Tibial artery (tissue), 4 donors: Measurements from ENCODE around the gene NSD1.

Experiments used
- DNase-seq, 2 donors: peaks; one replicate each; pipeline ENCODE4 v3.0.0-alpha.2; 2019
- H3K27ac ChIP-seq, 2 donors: fragments of 200-600 bp; sonication (generic) in 1 of 2; 1 replicate in 1 of 2; 2 replicates in 1 of 2; pipeline ENCODE4 v1.5.1; 2018 to 2019; ENCODE audit warnings: mild to moderate bottlenecking in 1 of 2
- H3K27me3 ChIP-seq, 2 donors: fragments of 200-600 bp; sonication (generic) in 1 of 2; one replicate each; pipeline versions ENCODE4 v1.5.1 to v1.6.0; 2016 to 2019
- H3K36me3 ChIP-seq, 3 donors: fragments of 200-600 bp; sonication (generic) in 2 of 3; one replicate each; pipeline ENCODE4 v1.5.1; 2016 to 2019; ENCODE audit warnings: mild to moderate bottlenecking in 2 of 3
- H3K4me1 ChIP-seq, 4 donors: fragments of 200-600 bp; sonication (generic) in 2 of 4; 1 replicate in 3 of 4; 2 replicates in 1 of 4; pipeline ENCODE4 v1.5.1; 2016 to 2019
- H3K4me3 ChIP-seq, 2 donors: fragments of 200-600 bp; sonication (generic) in 1 of 2; 1 replicate in 1 of 2; 2 replicates in 1 of 2; pipeline ENCODE4 v1.5.1; 2018 to 2019; ENCODE audit warnings: mild to moderate bottlenecking in 2 of 2
- H3K9me3 ChIP-seq, 3 donors: fragments of 200-600 bp; sonication (generic) in 1 of 3; one replicate each; pipeline ENCODE4 v1.5.1; 2016 to 2019
- CTCF ChIP-seq, 2 experiments: fragments of 200-600 bp in 1 of 2; fragments of 450-650 bp in 1 of 2; IDR thresholded peaks; one replicate each; pipeline ENCODE4 v1.5.1; 2017 to 2019; ENCODE audit warnings: antibody characterized with exemption in 2 of 2, mild to moderate bottlenecking in 1 of 2, moderate library complexity in 1 of 2
- intact Hi-C: fragments of 100-400 bp; cut with DNase I; formaldehyde crosslinking; loops from one replicate; pipeline ENCODE4 v1.15.0; 2023; ENCODE audit warnings: low total_unique reads

The NSD1 gene

GRCh38 chr5:177111720-177112394 is 21.7 kb upstream of the NSD1 start:
- Histone ChIP-seq H3K4me1 (peaks cover 0 to 6% (median 2%) of the 10 kb centered on the region in 4 donors), H3K9me3 (no peaks in the 10 kb centered on the region), H3K27ac (no peak overlapping the region), H3K36me3 (no peaks in the 10 kb centered on the region), H3K27me3 (peaks cover 0 to 4% of the 10 kb centered on the region in 2 donors), H3K4me3 (no peak overlapping the region)
- intact Hi-C loops, result loop anchor here (10.0 kb wide), 1 partner anchor 193 kb away; the partner anchor contains the start of genes PRELID1 and RAB24
- no peak for DNase-seq
- peak; percentile 80 to 85 for TF ChIP-seq CTCF (IDR thresholded peaks at IDR 0.05)

- no peak overlapping the region for H3K4me3 ChIP-seq
- DNase-seq, result no peak
- no peaks in the 10 kb centered on the region for H3K9me3 ChIP-seq
- H3K27ac ChIP-seq, result no peak overlapping the region
- peaks cover 0 to 10% (median 4%) of the 10 kb centered on the region in 4 donors for H3K4me1 ChIP-seq
- TF ChIP-seq CTCF (IDR thresholded peaks at IDR 0.05), result no peak
- H3K36me3 ChIP-seq, result no peaks in the 10 kb centered on the region
- H3K27me3 ChIP-seq, result peaks cover 0 to under 1% of the 10 kb centered on the region in 2 donors
- intact Hi-C loops, result loop anchor here (10.0 kb wide), 1 partner anchor 192 kb away; the partner anchor contains the start of genes PRELID1 and RAB24
Observed at GRCh38 chr5:177112589-177113220, 20.9 kb upstream of the NSD1 start.

GRCh38 chr5:177113566-177114424 is 19.8 kb upstream of the NSD1 start:
- Histone ChIP-seq H3K27me3 (no peaks in the 10 kb centered on the region), H3K4me1 (peaks cover 0 to 10% (median 4%) of the 10 kb centered on the region in 4 donors), H3K9me3 (no peaks in the 10 kb centered on the region), H3K36me3 (no peaks in the 10 kb centered on the region), H3K27ac (no peak overlapping the region), H3K4me3 (no peak overlapping the region)
- DNase-seq, result peak; percentile 72 to 83
- intact Hi-C loops, result loop anchor here (10.0 kb wide), 1 partner anchor 191 kb away; the partner anchor contains the start of genes PRELID1 and RAB24
- peak; percentile 97 to 99 for TF ChIP-seq CTCF (IDR thresholded peaks at IDR 0.05)

GRCh38 chr5:177116631-177117373 is 16.8 kb upstream of the NSD1 start:
- peak overlapping the region; percentile 37 to 53 for H3K4me3 ChIP-seq
- no peaks in the 10 kb centered on the region for H3K9me3 ChIP-seq
- H3K27me3 ChIP-seq, result no peaks in the 10 kb centered on the region
- H3K4me1 ChIP-seq, result peaks cover 0 to 10% (median 3%) of the 10 kb centered on the region in 4 donors
- TF ChIP-seq CTCF (IDR thresholded peaks at IDR 0.05), result peak in 1 of 2 experiments; percentile 23
- peak overlapping the region; percentile 53 to 60 for H3K27ac ChIP-seq
- DNase-seq, result peak; percentile 83 to 92
- H3K36me3 ChIP-seq, result no peaks in the 10 kb centered on the region
- intact Hi-C loops, result loop anchor here (10.0 kb wide), 1 partner anchor 188 kb away; the partner anchor contains the start of genes PRELID1 and RAB24
